HG03469 (cell line): Measurements from ENCODE around the gene TEDC1.

Experiments
- ATAC-seq: cut with Tn5 transposase; IDR thresholded peaks from one replicate; pipeline ENCODE4 v1.9.1; 2021; ENCODE audit warnings: mild to moderate bottlenecking, moderate library complexity, moderate number of reproducible peaks; ENCODE audit not compliant: unreplicated experiment

TEDC1 gene

GRCh38 chr14:105473033-105473676, 17.9 kb upstream of the TEDC1 start:
- no peak for ATAC-seq

- ATAC-seq: no peak
Measured at GRCh38 chr14:105473677-105474482, 17.2 kb upstream of the TEDC1 start.

GRCh38 chr14:105474483-105475268, 16.4 kb upstream of the TEDC1 start, which contains the start of gene CRIP2:
TSS of gene CRIP2 (plus strand) at chr14:105474821. CDS start at chr14:105474863, 42 bp downstream.
- ATAC-seq: no peak

- no peak for ATAC-seq
Measured at GRCh38 chr14:105475269-105476096, 15.6 kb upstream of the TEDC1 start.

- ATAC-seq: no peak
Measured at GRCh38 chr14:105476097-105476830, 14.8 kb upstream of the TEDC1 start.

- no peak for ATAC-seq
Measured at GRCh38 chr14:105476831-105477659, 14.0 kb upstream of the TEDC1 start.

GRCh38 chr14:105477660-105478397, 13.2 kb upstream of the TEDC1 start:
- ATAC-seq: no peak

- ATAC-seq: no peak
Measured at GRCh38 chr14:105478398-105479251, 12.4 kb upstream of the TEDC1 start.

GRCh38 chr14:105479431-105480158, 11.5 kb upstream of the TEDC1 start:
- ATAC-seq: no peak

GRCh38 chr14:105480199-105480746, 10.8 kb upstream of the TEDC1 start:
- ATAC-seq: no peak

GRCh38 chr14:105480807-105481801, 9.9 kb upstream of the TEDC1 start:
- ATAC-seq: peak; percentile 34

GRCh38 chr14:105481886-105482457, 9.1 kb upstream of the TEDC1 start:
- peak; percentile 32 for ATAC-seq

- ATAC-seq: no peak
Measured at GRCh38 chr14:105482486-105483110, 8.4 kb upstream of the TEDC1 start.

- no peak for ATAC-seq
Measured at GRCh38 chr14:105483300-105484068, 7.6 kb upstream of the TEDC1 start.
